ENCODE data around the gene HOXB4.
A peak's percentile ranks its signal among the peaks of the same experiment; 100 is the strongest.

HOXB4 gene

GRCh38 chr17:48549281-48549630 is 28.9 kb downstream of the HOXB4 start:
- H3K4me3 Mint-ChIP-seq = peak overlapping the region; percentile 99
- TF ChIP-seq CTCF (IDR thresholded peaks at IDR 0.05) = no peak

DNA sequence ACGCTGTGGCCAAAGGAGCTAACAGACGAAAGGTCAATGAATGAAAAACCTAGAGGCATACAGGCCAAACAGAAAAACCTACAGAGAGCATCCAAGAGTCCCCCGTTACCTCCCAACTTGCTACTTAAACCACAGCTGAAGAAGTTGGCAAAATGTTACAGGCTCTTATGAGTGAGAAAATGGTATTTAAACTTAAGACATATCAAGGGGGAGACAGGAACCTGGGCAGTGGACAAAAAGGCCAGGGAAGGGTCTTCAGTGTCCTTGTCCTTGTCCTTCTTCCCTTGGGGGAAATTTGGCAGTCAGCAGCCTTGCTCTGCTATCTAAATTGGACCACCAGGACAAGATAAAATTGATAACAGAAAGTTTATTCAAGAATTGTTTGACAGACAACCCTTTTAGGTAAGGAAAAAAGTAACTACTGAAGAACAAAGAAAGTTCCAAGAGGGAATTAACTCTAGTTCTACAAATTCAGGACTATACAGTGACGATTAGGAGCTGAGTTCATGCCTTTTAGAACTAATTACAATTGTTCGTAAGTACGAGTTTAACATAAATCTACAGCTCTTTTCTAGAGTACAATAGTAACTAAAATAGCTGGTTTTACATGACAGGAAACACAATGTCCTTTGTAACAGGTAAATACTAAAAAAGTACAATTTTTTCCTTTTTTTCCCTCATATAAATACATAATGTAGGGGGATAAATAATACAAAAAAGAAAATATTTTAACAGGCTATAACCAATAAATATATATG is 29.4 kb downstream of the HOXB4 start:
- H3K36me3 Mint-ChIP-seq (ENCODE audit: low read depth) = peaks cover 32% of the 10 kb centered on the region
- no peak for TF ChIP-seq CTCF (IDR thresholded peaks at IDR 0.05)
- H3K4me1 Mint-ChIP-seq = peaks cover 90% of the 10 kb centered on the region
- H3K27ac Mint-ChIP-seq = peak overlapping the region; percentile 100
- no peaks in the 10 kb centered on the region for H3K27me3 Mint-ChIP-seq (ENCODE audit: low read depth, poor library complexity)
- peak overlapping the region; percentile 99 for H3K4me3 Mint-ChIP-seq
- DNase-seq = no peak
- H3K9me3 Mint-ChIP-seq = no peaks in the 10 kb centered on the region

More at GRCh38 chr17:48549281-48549630, 28.9 kb downstream of the HOXB4 start:
- Mint-ChIP-seq H3K4me1 (peaks cover 96% of the 10 kb centered on the region), H3K27ac (peak overlapping the region; percentile 100), H3K27me3 (ENCODE audit: low read depth, poor library complexity) (no peaks in the 10 kb centered on the region), H3K36me3 (ENCODE audit: low read depth) (peaks cover 32% of the 10 kb centered on the region), H3K9me3 (no peaks in the 10 kb centered on the region)
- DNase-seq = no peak

- no peaks in the 10 kb centered on the region for H3K9me3 Mint-ChIP-seq
- no peak for TF ChIP-seq CTCF (IDR thresholded peaks at IDR 0.05)
- H3K4me3 Mint-ChIP-seq = peak overlapping the region; percentile 99
- H3K36me3 Mint-ChIP-seq (ENCODE audit: low read depth) = peaks cover 31% of the 10 kb centered on the region
- H3K27me3 Mint-ChIP-seq (ENCODE audit: low read depth, poor library complexity) = no peaks in the 10 kb centered on the region
- H3K4me1 Mint-ChIP-seq = peaks cover 83% of the 10 kb centered on the region
- DNase-seq = no peak
- peak overlapping the region; percentile 100 for H3K27ac Mint-ChIP-seq
Measured at GRCh38 chr17:48547808-48548522, 30.2 kb downstream of the HOXB4 start.

GRCh38 chr17:48546924-48547807 is 31.0 kb downstream of the HOXB4 start:
- TF ChIP-seq CTCF (IDR thresholded peaks at IDR 0.05) = no peak
- Mint-ChIP-seq H3K27me3 (ENCODE audit: low read depth, poor library complexity) (peaks cover 2% of the 10 kb centered on the region), H3K36me3 (ENCODE audit: low read depth) (peaks cover 38% of the 10 kb centered on the region), H3K9me3 (no peaks in the 10 kb centered on the region), H3K27ac (peak overlapping the region; percentile 100), H3K4me1 (peaks cover 76% of the 10 kb centered on the region), H3K4me3 (peak overlapping the region; percentile 99)
- DNase-seq = no peak

DNA sequence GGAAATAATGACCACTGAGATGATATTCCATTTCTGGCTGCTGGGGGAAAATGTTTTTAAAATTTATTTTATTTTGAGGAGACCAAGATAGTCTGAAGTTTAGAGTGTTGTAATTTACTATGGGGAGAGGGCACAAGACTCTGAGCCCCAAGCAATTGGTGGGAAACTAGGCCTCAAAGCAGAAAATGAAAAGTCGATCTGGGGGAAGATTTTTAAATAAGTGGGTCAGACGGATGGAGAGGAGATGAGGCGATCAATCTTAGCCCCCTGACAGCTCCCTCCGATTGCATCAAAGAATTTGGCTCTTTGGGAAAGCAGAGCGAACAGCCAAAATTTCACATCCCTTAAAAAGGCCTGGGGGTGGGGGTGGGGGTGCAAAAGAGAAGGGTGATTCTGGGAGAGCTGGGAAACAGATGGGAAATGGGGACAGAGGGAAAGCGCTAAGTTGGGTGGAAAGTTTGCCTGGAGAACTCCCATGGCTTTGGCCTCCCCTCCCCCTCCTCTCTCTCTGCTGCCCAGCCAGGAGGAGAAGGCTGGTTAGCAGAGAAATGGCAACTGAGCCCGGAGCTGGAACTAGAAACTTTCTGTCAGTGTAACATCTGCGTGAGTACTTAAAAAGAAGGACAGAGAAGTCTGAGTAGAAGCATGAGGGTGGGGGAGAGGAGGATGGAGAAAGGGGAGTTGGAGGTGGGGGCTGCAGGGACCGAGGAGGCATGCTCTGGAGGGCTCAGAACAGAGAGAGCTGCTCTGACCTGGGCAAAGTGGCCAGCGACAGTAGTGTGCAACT is 31.8 kb downstream of the HOXB4 start:
- Mint-ChIP-seq H3K9me3 (no peaks in the 10 kb centered on the region), H3K27ac (peak overlapping the region; percentile 100), H3K4me3 (peak overlapping the region; percentile 99), H3K27me3 (ENCODE audit: low read depth, poor library complexity) (peaks cover 6% of the 10 kb centered on the region), H3K4me1 (peaks cover 70% of the 10 kb centered on the region), H3K36me3 (ENCODE audit: low read depth) (peaks cover 40% of the 10 kb centered on the region)
- no peak for TF ChIP-seq CTCF (IDR thresholded peaks at IDR 0.05)
- peak; percentile 65 for DNase-seq

Data from nephron progenitor cell (in vitro differentiated cells).